ENCODE measurements around the gene ANLN. TPM values are rescaled to one million over a fixed set of nuclear protein-coding genes. Genes with fewer than 3 reads are reported as not detected.

The ANLN gene
- total and polyA plus RNA-seq, 7 donors, result 2.4 to 16.9 (median 4.6) TPM

DNA sequence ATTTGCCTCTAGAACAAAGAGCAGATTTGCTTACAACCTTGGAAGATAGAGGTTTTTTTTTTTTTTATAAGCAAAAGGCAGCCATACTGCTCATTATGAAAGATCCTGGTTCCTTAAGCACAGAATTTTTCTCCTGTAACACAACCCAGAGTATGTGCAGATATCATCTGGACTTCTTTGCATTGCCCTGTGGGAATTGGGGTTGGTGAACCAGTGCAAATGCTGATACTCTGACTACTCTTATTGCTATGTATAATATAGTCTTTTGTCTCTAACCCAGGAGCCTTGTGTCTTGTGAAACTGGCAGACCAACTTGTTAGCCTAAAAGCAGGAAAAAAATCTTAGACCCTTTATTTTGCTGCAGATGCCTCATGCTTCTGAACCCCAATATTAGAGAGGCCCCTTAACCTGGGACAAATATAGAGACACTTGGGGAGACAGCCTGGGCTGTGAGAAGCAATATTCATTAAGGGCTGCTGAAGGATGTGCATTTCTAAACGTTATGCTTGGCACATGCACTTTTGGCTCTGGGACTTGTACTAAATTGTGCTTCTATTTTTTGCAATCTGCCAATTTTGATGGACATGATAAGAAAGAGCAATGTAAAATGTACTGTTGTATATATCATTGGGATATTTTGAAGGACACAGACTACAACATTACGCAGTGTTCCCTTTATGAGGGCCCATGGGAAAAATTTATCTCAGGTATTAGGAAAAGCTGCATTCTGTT, 78.9 kb downstream of the ANLN start:
- DNase-seq, result no peak
- H3K4me3 ChIP-seq, result no peak overlapping the region
- 64 to 73% methylated on average over 2 of the region's 2 CpGs for WGBS, 2 donors
- H3K9me3 ChIP-seq, result no peaks in the 10 kb centered on the region
- no peaks in the 10 kb centered on the region for H3K36me3 ChIP-seq
- TF ChIP-seq POLR2A (IDR thresholded peaks at IDR 0.05) (no peak), EP300 (IDR thresholded peaks at IDR 0.05) (no peak), CTCF (IDR thresholded peaks at IDR 0.05) (no peak), POLR2AphosphoS5 (IDR thresholded peaks at IDR 0.05) (no peak)
- intact Hi-C loops (cut with DNase I), result no loop called here
- no peaks in the 10 kb centered on the region for H3K4me1 ChIP-seq
- H3K27me3 ChIP-seq, result no peaks in the 10 kb centered on the region
- H3K27ac ChIP-seq, result no peak overlapping the region

- no peaks in the 10 kb centered on the region for H3K27me3 ChIP-seq
- intact Hi-C loops (cut with DNase I), result no loop called here
- H3K36me3 ChIP-seq, result no peaks in the 10 kb centered on the region
- H3K9me3 ChIP-seq, result no peaks in the 10 kb centered on the region
- no peak overlapping the region for H3K4me3 ChIP-seq
- no peak for DNase-seq
- no peak for TF ChIP-seq POLR2AphosphoS5 (IDR thresholded peaks at IDR 0.05)
- TF ChIP-seq EP300 (IDR thresholded peaks at IDR 0.05), result no peak
- TF ChIP-seq CTCF (IDR thresholded peaks at IDR 0.05), result no peak
- TF ChIP-seq POLR2A (IDR thresholded peaks at IDR 0.05), result no peak
- H3K27ac ChIP-seq, result no peak overlapping the region
- no peaks in the 10 kb centered on the region for H3K4me1 ChIP-seq
Observed at GRCh38 chr7:36469236-36469635, 79.6 kb downstream of the ANLN start.

DNA sequence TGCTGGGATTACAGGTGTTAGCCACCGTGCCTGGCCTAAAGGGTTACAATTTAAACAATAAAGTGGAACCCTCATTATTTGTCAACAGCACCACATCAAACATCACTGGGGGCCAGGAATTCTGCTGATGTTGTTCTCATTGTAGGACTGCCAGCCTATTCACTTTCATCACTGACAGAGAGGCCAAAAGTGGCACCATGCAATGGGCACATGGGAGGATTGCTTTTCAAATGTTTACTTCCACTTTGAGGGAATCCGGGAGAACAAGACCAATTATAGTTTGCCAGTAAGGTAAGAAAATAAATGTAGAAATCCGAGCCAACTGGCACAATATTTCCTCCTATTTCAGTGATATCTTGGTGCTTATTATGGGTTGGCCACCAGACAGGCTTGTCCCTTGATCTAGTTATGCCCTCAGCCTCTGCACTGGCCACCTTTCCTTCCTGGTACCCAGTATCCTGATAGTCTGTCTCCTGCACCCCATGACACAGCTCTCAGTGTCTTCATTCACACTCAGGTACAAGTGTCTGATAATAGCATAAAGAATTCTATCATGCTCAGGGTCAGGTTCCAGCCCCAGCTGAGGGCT, 82.6 kb downstream of the ANLN start:
- H3K4me3 ChIP-seq, result no peak overlapping the region
- no peaks in the 10 kb centered on the region for H3K9me3 ChIP-seq
- H3K36me3 ChIP-seq, result no peaks in the 10 kb centered on the region
- no peak for DNase-seq
- 44 to 78% methylated on average over 3 of the region's 3 CpGs for WGBS, 2 donors
- TF ChIP-seq POLR2AphosphoS5 (IDR thresholded peaks at IDR 0.05) (no peak), POLR2A (IDR thresholded peaks at IDR 0.05) (no peak), CTCF (IDR thresholded peaks at IDR 0.05) (no peak), EP300 (IDR thresholded peaks at IDR 0.05) (no peak)
- H3K4me1 ChIP-seq, result no peaks in the 10 kb centered on the region
- intact Hi-C loops (cut with DNase I), result no loop called here
- no peak overlapping the region for H3K27ac ChIP-seq
- no peaks in the 10 kb centered on the region for H3K27me3 ChIP-seq

DNA sequence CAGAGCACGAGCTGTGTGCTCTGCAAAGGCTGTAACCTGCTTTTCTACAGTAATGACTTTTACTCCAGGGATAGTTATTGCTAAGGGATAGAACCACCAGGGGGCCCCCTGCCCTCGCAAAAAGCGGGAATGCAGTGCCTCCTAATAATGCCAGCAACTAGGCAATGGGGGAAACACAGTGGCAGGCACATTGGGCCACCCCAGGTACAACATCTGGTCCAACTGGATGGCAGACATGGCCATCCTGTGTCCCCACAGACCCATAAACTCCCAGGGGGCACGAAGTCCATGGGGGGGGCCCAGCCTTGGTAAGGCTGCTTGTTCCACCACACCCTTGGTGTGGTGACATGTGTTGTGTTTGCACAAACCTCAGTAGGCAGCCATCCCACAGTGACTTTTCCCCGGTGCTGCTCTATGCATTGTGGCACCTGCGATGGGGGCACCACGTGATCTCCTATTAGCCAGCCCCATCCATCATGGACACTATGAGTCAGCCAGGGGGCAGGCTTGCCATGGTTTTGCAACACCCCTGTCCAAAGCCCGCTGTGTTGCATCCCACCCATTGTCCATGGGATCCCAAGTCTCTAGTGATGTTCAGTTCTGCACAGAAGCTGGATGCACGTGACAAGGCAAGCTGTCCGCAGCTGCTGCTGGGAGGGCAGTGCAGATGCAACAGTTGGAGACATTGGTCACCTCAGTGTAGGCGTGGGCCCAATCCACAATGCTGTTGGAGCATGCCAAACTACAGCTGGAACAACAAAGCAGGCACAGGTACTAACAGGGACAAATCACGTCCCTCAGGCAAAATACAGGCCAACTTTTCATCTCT, 84.0 kb downstream of the ANLN start:
- H3K36me3 ChIP-seq, result no peaks in the 10 kb centered on the region
- H3K4me1 ChIP-seq, result no peaks in the 10 kb centered on the region
- H3K27ac ChIP-seq, result no peak overlapping the region
- no peak for TF ChIP-seq EP300 (IDR thresholded peaks at IDR 0.05)
- TF ChIP-seq POLR2AphosphoS5 (IDR thresholded peaks at IDR 0.05), result no peak
- no peak for TF ChIP-seq POLR2A (IDR thresholded peaks at IDR 0.05)
- TF ChIP-seq CTCF (IDR thresholded peaks at IDR 0.05), result no peak
- no peaks in the 10 kb centered on the region for H3K27me3 ChIP-seq
- intact Hi-C loops (cut with DNase I), result no loop called here
- no peak overlapping the region for H3K4me3 ChIP-seq
- H3K9me3 ChIP-seq, result no peaks in the 10 kb centered on the region
- no peak for DNase-seq
- WGBS, 2 donors, result 58 to 75% methylated on average over 12 of the region's 12 CpGs

All from sigmoid colon (tissue), 7 donors.